HUES64 (cell line): Measurements from ENCODE around the gene CACNA2D3.

Experiments used
- H3K27ac ChIP-seq: 2 replicates; pipeline ENCODE4 v1.7.0; 2013; ENCODE audit warnings: low read depth, low read length, inconsistent platforms
- H3K27me3 ChIP-seq: 2 replicates; pipeline ENCODE4 v1.6.1; 2013; ENCODE audit warnings: mild to moderate bottlenecking, low read length; ENCODE audit not compliant: insufficient read depth
- H3K36me3 ChIP-seq: 2 replicates; pipeline ENCODE4 v1.6.1; 2013; ENCODE audit warnings: mild to moderate bottlenecking, low read length; ENCODE audit not compliant: insufficient read depth
- H3K4me1 ChIP-seq: 2 replicates; pipeline ENCODE4 v1.6.1; 2013; ENCODE audit warnings: mild to moderate bottlenecking, low read length, moderate library complexity; ENCODE audit not compliant: insufficient read depth
- H3K4me3 ChIP-seq: 2 replicates; pipeline ENCODE4 v1.5.1; 2013; ENCODE audit warnings: mild to moderate bottlenecking, low read length, moderate library complexity
- H3K9ac ChIP-seq: 2 replicates; pipeline ENCODE4 v1.6.1; 2013; ENCODE audit warnings: mild to moderate bottlenecking, low read depth, low read length
- H3K9me3 ChIP-seq: 2 replicates; pipeline ENCODE4 v1.6.1; 2013; ENCODE audit warnings: low read depth, low read length; ENCODE audit not compliant: insufficient read depth
- WGBS: fragments of 150-250, 120-280 bp; methylation state at CpG from one replicate; pipeline ENCODE4 v1.1.7; 2013; ENCODE audit warnings: missing lambda C conversion rate; 5-methylcytosine and 5-hydroxymethylcytosine counted together

Gene CACNA2D3

DNA sequence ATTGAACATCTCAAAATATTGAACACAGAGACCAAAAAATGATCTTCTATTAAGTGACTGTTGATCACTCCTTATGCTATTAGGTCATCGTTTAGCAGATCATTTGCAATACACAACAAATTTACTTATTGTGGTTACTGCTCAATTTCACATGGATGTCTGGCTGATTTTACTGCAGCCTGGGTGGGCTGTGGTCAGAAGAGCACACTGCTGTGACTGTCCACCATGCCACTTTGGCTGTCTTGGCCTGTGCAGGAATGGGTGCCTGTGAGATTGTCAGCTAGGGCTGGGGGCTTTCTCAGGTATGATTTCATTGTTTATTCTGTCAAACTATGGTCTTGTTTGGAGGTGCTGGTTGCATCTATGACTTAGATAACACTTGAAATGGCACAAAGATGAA, 885.6 kb downstream of the CACNA2D3 start:
- H3K27me3 ChIP-seq = no peaks in the 10 kb centered on the region
- H3K36me3 ChIP-seq = no peaks in the 10 kb centered on the region
- no peak overlapping the region for H3K27ac ChIP-seq
- WGBS = 100% methylated on average over 1 of the region's 1 CpG
- no peaks in the 10 kb centered on the region for H3K9me3 ChIP-seq
- H3K9ac ChIP-seq = no peak overlapping the region
- H3K4me1 ChIP-seq = peaks cover 21% of the 10 kb centered on the region
- H3K4me3 ChIP-seq = no peak overlapping the region

DNA sequence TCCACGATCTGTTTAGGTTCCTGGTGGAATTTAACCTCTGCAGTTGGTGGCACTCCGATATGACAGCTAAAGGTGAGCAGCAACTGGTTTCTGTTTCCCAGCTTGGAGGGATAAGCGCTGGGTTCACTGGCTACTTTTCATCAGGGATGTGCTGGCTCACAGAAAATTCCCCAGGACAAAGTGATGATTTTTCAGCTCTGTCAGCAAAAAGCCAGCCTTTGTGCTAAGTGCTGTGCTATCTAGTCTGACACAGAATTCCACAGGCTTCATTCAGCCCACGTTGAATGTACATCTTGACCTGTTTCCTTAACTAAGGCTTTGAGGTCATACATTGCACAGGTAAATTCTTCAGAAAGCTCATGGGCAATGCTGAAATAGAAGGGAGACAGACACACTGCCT, 887.0 kb downstream of the CACNA2D3 start:
- 92% methylated on average over 4 of the region's 4 CpGs for WGBS
- Histone ChIP-seq H3K27me3 (no peaks in the 10 kb centered on the region), H3K27ac (no peak overlapping the region), H3K36me3 (no peaks in the 10 kb centered on the region), H3K4me3 (no peak overlapping the region), H3K4me1 (peaks cover 21% of the 10 kb centered on the region), H3K9ac (no peak overlapping the region), H3K9me3 (no peaks in the 10 kb centered on the region)

DNA sequence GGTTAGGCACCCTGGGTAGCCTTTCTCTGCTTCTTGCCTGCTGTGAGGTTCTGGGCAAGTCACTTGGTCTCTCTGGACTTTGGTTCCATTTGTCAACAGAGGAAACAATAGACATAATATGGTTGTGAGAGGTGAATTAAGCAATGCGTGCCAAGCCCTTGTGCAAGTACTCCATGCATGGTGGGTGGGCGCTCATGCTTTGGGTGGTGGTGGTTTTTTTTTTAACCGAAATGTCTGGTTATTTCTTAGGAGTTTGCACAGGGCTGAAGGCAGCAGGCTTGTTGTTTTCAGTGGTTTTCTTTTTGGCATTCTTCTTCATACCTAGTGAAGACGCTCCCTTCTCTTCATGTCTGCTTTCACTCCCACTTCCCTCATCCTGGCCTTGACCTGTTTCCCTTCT, 889.7 kb downstream of the CACNA2D3 start:
- Histone ChIP-seq H3K36me3 (no peaks in the 10 kb centered on the region), H3K4me3 (no peak overlapping the region), H3K27me3 (no peaks in the 10 kb centered on the region), H3K4me1 (peaks cover 13% of the 10 kb centered on the region), H3K9me3 (no peaks in the 10 kb centered on the region), H3K9ac (no peak overlapping the region), H3K27ac (no peak overlapping the region)
- 95% methylated on average over 4 of the region's 4 CpGs for WGBS

DNA sequence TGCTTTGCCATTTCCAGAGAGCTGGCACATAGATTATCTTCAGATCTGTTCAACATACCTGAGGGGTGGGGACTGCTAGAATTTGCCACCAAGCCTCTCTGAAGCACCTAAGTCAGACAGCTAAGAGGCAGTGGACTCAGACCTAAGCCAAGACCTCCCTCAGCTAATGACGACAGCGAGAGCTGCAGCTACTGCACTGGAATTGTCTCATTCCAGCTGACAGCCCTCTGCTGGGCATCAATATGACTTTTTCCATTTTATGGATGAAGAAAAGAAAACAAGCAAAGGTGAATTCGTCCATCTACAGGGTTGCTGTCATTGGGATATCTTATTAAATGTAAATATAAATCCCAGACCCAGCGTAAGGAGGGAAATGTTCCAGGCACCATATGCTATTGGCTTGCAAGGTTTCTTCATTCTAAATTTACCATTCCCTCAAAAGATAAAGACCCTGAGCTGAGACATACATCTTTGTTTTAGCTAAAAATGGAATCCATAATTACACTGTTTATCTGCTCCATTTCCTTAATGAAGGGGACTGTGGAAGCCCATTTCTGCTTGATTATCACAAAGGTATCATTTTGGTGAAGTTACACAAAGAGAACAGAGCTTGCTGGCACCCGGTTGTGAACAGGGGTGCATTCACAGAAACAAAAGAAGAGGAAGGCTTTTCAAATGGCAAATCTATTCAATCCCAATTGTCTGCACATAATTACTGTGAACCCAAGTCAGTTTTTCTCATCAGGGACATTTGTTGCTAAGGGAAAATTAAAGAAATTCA, 891.0 kb downstream of the CACNA2D3 start:
- WGBS = 85% methylated on average over 5 of the region's 5 CpGs
- Histone ChIP-seq H3K9ac (no peak overlapping the region), H3K27me3 (no peaks in the 10 kb centered on the region), H3K9me3 (no peaks in the 10 kb centered on the region), H3K36me3 (no peaks in the 10 kb centered on the region), H3K4me1 (peaks cover 12% of the 10 kb centered on the region; the same call in 1 of the 2 replicates), H3K27ac (no peak overlapping the region), H3K4me3 (no peak overlapping the region)

DNA sequence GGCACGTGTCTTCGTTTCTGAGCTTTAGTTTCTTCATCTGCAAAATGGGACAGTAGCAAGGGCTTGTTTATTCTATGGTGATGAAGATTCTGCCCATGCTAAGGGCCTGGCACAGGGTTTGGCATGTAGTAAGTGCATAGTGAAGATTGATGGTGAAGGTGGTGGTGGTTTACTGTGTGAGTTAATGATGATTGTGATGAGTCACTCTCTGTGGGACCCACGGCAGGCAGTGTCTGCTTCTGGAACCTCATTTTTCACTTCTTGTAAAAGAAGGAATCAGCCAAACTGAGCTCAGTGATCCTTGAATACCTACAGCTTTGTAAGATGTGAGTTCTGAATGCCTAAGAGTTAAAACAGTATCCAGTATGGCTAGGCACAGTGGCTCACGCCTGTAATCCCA, 891.7 kb downstream of the CACNA2D3 start:
- 91% methylated on average over 4 of the region's 4 CpGs for WGBS
- H3K9me3 ChIP-seq = no peaks in the 10 kb centered on the region
- H3K4me1 ChIP-seq = peaks cover 12% of the 10 kb centered on the region; the same call in 1 of the 2 replicates
- H3K27ac ChIP-seq = no peak overlapping the region
- no peaks in the 10 kb centered on the region for H3K36me3 ChIP-seq
- no peaks in the 10 kb centered on the region for H3K27me3 ChIP-seq
- no peak overlapping the region for H3K9ac ChIP-seq
- no peak overlapping the region for H3K4me3 ChIP-seq

DNA sequence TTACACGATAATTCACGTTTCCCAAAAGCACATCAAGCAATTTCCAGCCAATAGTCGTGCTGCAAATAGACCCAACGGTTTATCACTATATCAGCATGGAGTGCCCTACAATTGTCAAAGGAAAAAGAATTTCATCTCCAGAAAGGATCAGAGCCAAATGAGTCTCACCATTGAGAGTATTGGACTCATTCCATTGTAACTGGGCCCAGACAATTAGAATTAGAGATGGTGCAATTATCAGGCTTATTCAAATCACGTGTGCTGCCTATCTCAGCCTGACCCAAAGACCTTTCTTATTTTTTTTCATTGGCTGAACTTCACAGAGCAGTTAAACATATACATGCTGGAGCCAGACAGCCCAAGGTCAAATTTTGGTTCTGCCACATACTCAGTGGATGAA, 892.6 kb downstream of the CACNA2D3 start:
- Histone ChIP-seq H3K27ac (no peak overlapping the region), H3K9ac (no peak overlapping the region), H3K27me3 (no peaks in the 10 kb centered on the region), H3K4me1 (peaks cover 12% of the 10 kb centered on the region; the same call in 1 of the 2 replicates), H3K36me3 (no peaks in the 10 kb centered on the region), H3K4me3 (no peak overlapping the region), H3K9me3 (no peaks in the 10 kb centered on the region)
- WGBS = 96% methylated on average over 5 of the region's 5 CpGs

DNA sequence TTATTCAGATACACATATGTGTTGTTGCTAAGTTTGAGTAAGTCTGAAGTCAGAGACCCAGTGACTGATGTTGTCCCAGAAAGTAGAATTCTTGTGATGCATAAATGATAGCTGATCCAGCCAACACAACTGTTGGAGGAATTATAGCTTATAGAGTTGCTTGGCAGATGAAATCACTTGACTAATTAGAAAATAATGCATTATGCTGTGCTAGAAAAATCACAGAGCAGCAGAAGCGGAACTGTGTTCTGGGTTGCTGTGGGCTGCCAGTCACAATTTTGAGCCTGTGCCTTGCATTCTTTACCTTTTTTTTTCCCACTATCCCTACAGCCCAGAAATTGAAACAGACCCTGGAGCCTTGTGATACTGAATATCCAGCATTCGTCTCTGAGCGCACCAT, 895.5 kb downstream of the CACNA2D3 start:
- Histone ChIP-seq H3K27me3 (no peaks in the 10 kb centered on the region), H3K9me3 (no peaks in the 10 kb centered on the region), H3K27ac (no peak overlapping the region), H3K4me3 (no peak overlapping the region), H3K4me1 (peaks cover 12% of the 10 kb centered on the region; the same call in 1 of the 2 replicates), H3K9ac (no peak overlapping the region), H3K36me3 (no peaks in the 10 kb centered on the region)
- WGBS = 89% methylated on average over 3 of the region's 3 CpGs

DNA sequence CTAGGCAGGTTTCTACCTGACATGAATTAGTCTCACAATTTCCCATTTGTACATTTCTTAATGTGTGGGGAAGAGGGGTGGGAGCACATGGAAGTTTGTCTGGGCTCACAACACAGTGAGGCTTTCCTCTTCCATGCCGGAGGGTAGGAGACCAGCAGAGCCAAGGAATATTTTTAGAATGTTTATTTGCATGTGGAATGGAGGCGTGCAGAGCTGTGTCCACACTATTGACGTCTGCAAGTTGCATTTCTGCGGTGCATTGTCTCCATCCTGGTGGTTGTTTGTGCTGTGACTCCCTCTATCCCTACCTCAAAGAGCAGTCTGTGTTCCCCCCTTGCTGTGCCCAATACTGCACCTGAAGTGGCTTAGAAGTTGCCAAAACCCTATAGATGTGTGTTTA, 908.6 kb downstream of the CACNA2D3 start:
- WGBS = 89% methylated on average over 4 of the region's 4 CpGs
- H3K9ac ChIP-seq = no peak overlapping the region
- no peaks in the 10 kb centered on the region for H3K36me3 ChIP-seq
- no peaks in the 10 kb centered on the region for H3K27me3 ChIP-seq
- H3K4me3 ChIP-seq = no peak overlapping the region
- no peaks in the 10 kb centered on the region; the same call in 1 of the 2 replicates for H3K4me1 ChIP-seq
- H3K9me3 ChIP-seq = no peaks in the 10 kb centered on the region
- no peak overlapping the region for H3K27ac ChIP-seq

DNA sequence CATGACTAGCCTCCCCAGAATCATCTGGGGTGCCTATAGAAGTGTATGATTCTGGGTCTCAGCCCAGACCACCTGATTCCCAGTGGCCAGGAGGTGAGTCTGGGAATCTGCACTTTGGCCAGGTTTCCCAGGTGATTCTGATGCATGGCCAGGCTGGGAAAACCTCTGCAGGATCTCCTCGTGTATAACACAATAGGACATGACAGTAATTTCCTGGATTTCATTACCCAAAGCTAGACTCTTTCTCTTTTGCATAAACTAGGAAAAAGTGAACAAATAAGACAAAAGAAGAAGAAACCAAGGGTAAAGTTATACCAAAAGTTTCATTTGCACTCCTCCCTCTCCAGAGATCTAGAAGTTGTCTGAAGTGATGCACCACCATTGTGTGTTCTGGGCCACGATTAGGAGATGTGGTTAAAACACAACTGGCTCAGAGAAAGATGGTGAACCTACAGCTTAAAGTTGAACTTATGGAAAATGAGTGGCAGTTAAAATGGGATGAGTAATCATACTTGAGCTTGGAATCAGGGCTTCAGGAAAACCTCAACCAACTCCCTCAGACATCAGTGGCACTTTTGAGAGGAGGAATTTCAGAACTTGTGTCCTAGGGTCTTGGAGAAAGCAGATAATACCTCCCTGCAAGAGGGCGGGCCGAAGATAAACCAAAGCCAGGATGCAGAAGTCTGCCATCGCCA, 914.7 kb downstream of the CACNA2D3 start:
- no peaks in the 10 kb centered on the region; the same call in 1 of the 2 replicates for H3K4me1 ChIP-seq
- no peaks in the 10 kb centered on the region for H3K36me3 ChIP-seq
- H3K9ac ChIP-seq = no peak overlapping the region
- no peaks in the 10 kb centered on the region for H3K9me3 ChIP-seq
- no peak overlapping the region for H3K4me3 ChIP-seq
- 91% methylated on average over 5 of the region's 5 CpGs for WGBS
- no peak overlapping the region for H3K27ac ChIP-seq
- H3K27me3 ChIP-seq = no peaks in the 10 kb centered on the region

DNA sequence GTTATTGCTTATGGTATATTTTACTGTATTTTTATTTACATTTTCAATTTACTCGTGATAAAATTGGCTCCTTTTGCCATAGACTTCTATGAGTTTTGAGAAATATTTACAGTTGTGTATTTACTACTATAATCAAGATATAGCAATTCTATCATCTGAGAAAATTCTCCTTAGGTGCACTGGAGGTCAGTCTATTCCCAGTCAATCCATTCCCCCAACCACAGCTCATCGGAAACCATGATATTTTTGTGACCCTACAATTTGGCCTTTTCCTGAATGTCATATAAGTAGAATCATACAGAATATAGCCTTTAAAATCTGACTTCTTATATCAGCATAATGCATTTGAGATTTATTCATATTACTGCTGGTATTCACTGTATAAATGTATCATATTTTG, 920.2 kb downstream of the CACNA2D3 start:
- Histone ChIP-seq H3K9ac (no peak overlapping the region), H3K27ac (no peak overlapping the region), H3K4me3 (no peak overlapping the region), H3K27me3 (no peaks in the 10 kb centered on the region), H3K4me1 (no peaks in the 10 kb centered on the region), H3K36me3 (no peaks in the 10 kb centered on the region), H3K9me3 (no peaks in the 10 kb centered on the region)
- WGBS = 89% methylated on average over 1 of the region's 2 CpGs

DNA sequence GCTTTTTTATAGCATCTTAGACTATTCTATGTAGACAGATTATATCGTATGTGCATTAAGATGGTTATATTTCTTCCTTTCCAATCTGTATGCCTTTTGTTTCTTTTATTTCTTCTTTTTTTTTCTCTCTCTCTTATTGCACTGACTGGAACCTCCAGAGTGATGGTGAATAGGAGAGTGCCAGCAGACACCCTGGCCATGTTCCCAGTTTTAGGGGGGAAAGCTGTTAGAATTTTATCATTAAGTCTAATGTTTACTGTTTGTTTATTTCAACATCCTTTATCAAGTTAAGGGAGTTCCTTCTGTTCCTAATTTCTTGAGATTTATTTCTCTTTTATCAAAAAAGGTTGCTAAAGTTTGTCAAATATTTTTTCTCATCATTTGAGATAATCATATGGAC, 922.1 kb downstream of the CACNA2D3 start:
- no CpG with 5 or more reads among the region's 1 CpG for WGBS
- Histone ChIP-seq H3K27me3 (no peaks in the 10 kb centered on the region), H3K9me3 (no peaks in the 10 kb centered on the region), H3K4me3 (no peak overlapping the region), H3K4me1 (no peaks in the 10 kb centered on the region), H3K9ac (no peak overlapping the region), H3K36me3 (no peaks in the 10 kb centered on the region), H3K27ac (no peak overlapping the region)
